ENCODE data around the gene SUPT20HL2.
"Not testable (repeated sequence)": the region's sequence is repeated elsewhere in the genome, so short reads cannot be mapped to it uniquely, and the experiment has no call there.

The SUPT20HL2 gene

DNA sequence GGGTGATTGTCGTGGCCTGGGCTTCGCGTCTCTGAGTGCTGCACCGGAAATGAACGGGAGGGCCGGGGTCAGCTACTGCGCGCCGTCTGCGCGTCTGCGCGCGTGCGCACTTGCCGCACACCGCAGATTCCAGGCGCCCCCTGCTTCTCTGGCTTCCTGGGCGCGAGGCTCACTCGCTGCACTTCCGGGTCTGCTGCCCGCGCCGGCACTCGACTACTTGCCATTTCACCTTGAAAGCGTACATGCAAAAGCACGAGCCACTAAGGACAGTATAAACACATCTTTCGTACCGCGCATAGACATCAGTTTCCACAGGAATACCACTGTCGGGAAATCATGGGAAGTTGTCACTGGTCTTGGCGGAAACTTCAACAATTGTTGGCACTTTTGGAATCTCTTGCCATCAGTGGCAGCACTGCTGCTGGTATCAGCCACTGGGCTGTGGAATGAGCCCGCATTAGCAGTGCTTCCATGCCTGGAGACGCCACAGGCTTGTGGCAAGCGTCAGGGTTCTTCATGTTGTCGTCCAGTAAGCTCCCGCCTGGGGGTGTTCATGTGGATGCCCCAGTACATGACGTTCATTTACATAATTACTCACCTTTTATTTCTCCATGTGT is at the start of gene SUPT20HL2:
Gene SUPT20HL2 (minus strand): TSS at position 51 of the 617 bp plus-strand sequence. CDS start 754 bp downstream, outside the sequence.
- DNase-seq, result no peak

GRCh38 chrX:24362089-24362745 is 48.3 kb upstream of the SUPT20HL2 start:
- DNase-seq, result not testable (repeated sequence)

DNA sequence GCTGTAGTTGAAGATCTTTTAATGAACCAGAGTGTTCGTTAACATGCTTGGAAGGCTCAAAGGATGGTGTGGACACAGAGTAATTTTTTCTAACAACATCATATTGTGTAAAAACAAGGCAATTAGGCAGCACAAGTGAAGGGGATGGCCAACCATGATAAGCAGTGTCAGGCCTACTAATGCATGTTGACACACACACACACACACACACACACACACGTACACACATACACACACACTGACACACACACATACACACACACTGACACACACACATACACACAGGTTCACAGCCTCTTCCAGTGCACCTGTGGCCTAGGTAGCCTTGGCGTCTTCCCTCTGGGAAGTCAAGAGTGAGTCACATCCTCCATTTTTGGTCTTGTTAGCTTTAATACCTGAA is 46.4 kb upstream of the SUPT20HL2 start, which contains the start of gene SUPT20HL1:
Gene SUPT20HL1 (plus strand): TSS at position 368 of the 400 bp plus-strand sequence. CDS start 2,122 bp downstream, outside the sequence.
- DNase-seq, result no peak

DNA sequence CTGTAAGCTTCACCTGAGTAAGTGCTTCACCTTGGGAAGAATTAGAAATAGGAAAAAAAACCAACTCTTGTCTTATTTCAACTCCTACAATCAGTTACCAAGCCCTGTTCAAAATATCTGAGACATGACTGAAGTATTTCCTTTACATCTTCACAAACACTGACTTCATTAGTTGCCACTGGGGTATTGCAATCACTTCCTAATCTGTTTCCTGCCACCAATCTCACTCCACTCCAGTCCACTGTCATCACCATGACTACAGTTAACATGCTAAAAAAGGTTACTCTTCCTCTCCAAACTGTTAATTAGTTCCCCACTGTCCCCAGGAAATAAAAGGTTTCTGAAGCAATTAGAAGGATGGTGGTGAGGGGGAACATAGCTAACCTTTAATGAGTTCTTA is 43.2 kb upstream of the SUPT20HL2 start:
- DNase-seq, result no peak

DNA sequence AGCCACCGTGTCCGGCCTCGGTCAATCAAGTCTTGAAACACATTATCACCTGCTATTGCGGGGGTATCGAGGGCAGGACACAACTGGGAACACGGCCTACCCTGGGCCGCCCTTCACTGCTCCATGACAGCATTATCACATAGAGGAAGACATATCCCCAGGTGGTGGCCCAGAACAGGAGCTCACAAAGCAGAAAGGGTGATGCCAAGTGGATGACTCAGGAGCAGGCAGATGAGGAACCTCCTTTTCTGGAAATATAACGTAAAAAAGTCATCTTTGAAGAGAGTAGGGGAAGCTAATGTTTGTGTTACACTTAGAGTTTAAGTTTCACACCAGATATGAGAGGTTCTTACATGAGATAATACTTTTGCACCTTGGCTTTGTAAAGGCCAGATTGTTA is 41.2 kb upstream of the SUPT20HL2 start:
- no peak for DNase-seq

- no peak for DNase-seq
Measured at GRCh38 chrX:24350217-24350616, 36.3 kb upstream of the SUPT20HL2 start.

DNA sequence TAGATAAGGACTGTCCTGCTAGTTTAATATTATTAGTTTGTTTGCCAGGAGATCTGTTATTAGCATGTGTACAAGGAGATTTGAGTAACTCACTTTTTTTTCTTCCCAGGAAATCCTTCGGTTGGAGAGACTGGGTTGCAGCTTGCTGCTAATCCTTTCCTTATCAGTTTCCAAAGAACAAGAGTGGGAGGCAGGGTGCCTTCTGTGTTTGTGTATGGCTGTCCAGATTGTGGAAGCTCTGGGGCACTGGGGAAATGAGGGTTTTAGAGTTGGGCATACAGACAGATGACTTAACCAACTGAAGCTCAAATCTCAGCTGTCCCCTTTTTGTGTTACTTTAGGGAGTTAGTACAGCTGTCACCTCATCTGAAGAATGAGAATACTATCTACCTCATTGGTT is 34.0 kb upstream of the SUPT20HL2 start:
- DNase-seq, result no peak

- no peak for DNase-seq
Measured at GRCh38 chrX:24343719-24344118, 29.9 kb upstream of the SUPT20HL2 start.

- DNase-seq, result no peak
Measured at GRCh38 chrX:24341795-24342194, 27.9 kb upstream of the SUPT20HL2 start.

GRCh38 chrX:24340501-24340900 is 26.6 kb upstream of the SUPT20HL2 start:
- DNase-seq, result no peak

GRCh38 chrX:24339911-24340310 is 26.0 kb upstream of the SUPT20HL2 start:
- no peak for DNase-seq

- DNase-seq, result no peak
Measured at GRCh38 chrX:24335871-24336270, 22.0 kb upstream of the SUPT20HL2 start.

GRCh38 chrX:24334461-24334860 is 20.6 kb upstream of the SUPT20HL2 start:
- DNase-seq, result no peak

- DNase-seq, result no peak
Measured at GRCh38 chrX:24333371-24333770, 19.5 kb upstream of the SUPT20HL2 start.

DNA sequence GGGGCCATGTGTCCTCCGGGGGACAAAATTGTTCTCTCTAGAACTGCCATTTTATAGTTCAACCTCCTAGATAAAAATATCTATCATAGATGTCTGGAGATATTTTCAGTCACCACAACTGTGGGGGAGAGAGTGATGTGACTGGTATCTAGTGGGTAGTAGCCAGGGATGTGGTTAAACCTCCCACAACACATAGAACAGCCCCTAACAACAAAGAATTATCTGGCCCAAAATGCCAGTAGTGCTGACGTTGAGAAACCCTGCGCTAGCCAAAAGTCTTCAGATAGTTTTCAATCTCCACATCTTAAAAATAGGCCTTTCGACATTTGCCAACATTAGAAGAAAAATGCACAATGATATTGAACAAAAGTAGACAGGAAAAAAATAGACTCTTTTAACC is 19.0 kb upstream of the SUPT20HL2 start:
- no peak for DNase-seq

- DNase-seq, result no peak
Measured at GRCh38 chrX:24325231-24325630, 11.4 kb upstream of the SUPT20HL2 start.

DNA sequence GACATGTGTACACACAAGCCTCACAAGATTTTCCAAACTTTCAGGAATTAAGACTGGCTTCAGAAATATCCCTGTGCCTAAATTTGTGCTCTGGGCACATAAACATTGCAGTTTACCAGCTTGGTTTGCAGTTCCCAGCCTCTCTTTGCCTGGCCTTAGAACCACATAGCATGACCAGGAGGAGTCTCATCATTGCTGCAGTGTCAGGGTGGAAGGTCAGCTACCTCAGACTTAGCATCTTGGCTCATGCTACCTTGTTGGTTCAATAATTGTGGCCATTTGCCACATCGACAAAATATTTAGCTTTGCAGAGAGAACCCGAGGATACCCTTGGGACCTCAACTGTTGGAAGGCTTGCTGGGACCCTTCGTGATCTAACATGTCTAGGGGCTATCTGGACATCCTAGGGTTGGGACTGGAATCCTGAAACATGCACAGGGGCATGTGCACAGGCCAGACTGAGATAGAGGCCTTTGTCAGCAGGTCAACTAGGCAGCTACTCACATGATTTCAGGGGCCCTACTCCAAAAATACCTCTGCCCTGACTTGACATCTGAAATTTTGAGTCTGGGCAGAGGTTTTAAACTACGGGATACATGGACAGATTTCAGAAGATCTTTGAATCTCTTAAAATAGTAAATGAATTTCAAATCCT is 8.0 kb upstream of the SUPT20HL2 start:
- DNase-seq, result no peak

GRCh38 chrX:24317567-24317966 is 3.7 kb upstream of the SUPT20HL2 start:
- DNase-seq, result no peak

GRCh38 chrX:24316111-24316510 is 2.2 kb upstream of the SUPT20HL2 start:
- DNase-seq, result no peak

DNA sequence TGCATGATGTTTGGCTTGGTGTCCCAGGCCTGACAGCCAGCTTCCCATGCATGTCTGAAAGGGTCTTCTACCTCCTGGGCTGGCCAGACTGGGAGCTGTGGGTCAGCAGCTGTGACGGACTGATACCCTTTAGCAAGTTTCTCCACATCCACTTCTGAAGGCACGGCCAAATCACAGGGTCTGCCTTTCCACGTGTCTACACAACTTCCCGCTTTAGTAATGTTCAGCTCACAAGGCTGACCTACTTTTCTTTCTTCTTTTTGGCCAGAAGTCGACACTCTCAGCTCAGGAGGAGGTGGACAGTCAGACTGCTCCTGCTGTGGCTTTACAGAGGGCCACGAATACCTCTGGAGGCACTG is 1.6 kb downstream of the SUPT20HL2 start:
- DNase-seq, result not testable (repeated sequence)

GRCh38 chrX:24311507-24312248 is 2.2 kb downstream of the SUPT20HL2 start:
- DNase-seq, result not testable (repeated sequence)

DNA sequence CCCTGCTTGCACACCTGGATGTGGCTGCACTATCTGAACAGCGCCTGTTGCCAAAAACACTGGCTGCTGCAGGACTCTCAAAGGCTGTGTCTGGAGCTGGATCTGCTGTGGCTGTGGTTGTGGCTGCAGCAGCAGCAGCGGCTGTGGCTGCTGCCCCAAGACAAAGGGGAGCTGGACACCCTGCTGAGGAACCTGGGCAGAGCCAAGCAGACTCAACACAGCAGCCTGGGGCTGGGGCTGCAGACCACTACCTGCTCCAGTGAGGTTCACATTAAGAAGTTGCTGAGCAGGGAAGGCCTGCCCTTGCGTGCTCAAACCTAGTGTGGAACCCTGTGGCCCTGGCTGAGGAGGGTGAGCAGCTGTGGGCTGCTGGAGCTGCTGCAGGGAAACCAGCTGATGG is 3.0 kb downstream of the SUPT20HL2 start:
- DNase-seq, result not testable (repeated sequence)
